ENCODE results near the gene PHF2.

Gene PHF2

GRCh38 chr9:93652604-93653592 is 76.5 kb downstream of the PHF2 start:
- DNase-seq (ENCODE audit: low read depth) = no peak

GRCh38 chr9:93653760-93654159 is 77.4 kb downstream of the PHF2 start:
- no peak for DNase-seq (ENCODE audit: low read depth)

GRCh38 chr9:93654351-93654961 is 78.1 kb downstream of the PHF2 start:
- DNase-seq (ENCODE audit: low read depth) = no peak

GRCh38 chr9:93655621-93656425 is 79.4 kb downstream of the PHF2 start:
- no peak for DNase-seq (ENCODE audit: low read depth)

- no peak for DNase-seq (ENCODE audit: low read depth)
Observed at GRCh38 chr9:93656426-93657239, 80.2 kb downstream of the PHF2 start.

- DNase-seq (ENCODE audit: low read depth) = no peak
Observed at GRCh38 chr9:93657331-93658111, 81.1 kb downstream of the PHF2 start.

- no peak for DNase-seq (ENCODE audit: low read depth)
Observed at GRCh38 chr9:93658184-93658925, 82.0 kb downstream of the PHF2 start.

GRCh38 chr9:93659044-93659836 is 82.9 kb downstream of the PHF2 start:
- no peak for DNase-seq (ENCODE audit: low read depth)

GRCh38 chr9:93659837-93660177 is 83.4 kb downstream of the PHF2 start:
- DNase-seq (ENCODE audit: low read depth) = no peak

- no peak for DNase-seq (ENCODE audit: low read depth)
Observed at GRCh38 chr9:93660352-93661046, 84.1 kb downstream of the PHF2 start.

- no peak for DNase-seq (ENCODE audit: low read depth)
Observed at GRCh38 chr9:93661591-93661990, 85.2 kb downstream of the PHF2 start.

GRCh38 chr9:93662016-93662638 is 85.7 kb downstream of the PHF2 start:
- DNase-seq (ENCODE audit: low read depth) = no peak

GRCh38 chr9:93662952-93663572 is 86.7 kb downstream of the PHF2 start:
- DNase-seq (ENCODE audit: low read depth) = no peak

- DNase-seq (ENCODE audit: low read depth) = no peak
Observed at GRCh38 chr9:93663877-93664548, 87.6 kb downstream of the PHF2 start.

GRCh38 chr9:93664549-93665120 is 88.3 kb downstream of the PHF2 start:
- DNase-seq (ENCODE audit: low read depth) = no peak

GRCh38 chr9:93665128-93665636 is 88.8 kb downstream of the PHF2 start:
- no peak for DNase-seq (ENCODE audit: low read depth)
